Fibroblast of gingiva (primary cell): Measurements from ENCODE around the gene MMAA.
"Not testable (repeated sequence)": the region's sequence is repeated elsewhere in the genome, so short reads cannot be mapped to it uniquely, and the experiment has no call there.

Experiments used
- DNase-seq: peaks from one replicate; pipeline ENCODE4 v3.0.0-alpha.2; 2011; ENCODE audit warnings: low read depth

The MMAA gene

DNA sequence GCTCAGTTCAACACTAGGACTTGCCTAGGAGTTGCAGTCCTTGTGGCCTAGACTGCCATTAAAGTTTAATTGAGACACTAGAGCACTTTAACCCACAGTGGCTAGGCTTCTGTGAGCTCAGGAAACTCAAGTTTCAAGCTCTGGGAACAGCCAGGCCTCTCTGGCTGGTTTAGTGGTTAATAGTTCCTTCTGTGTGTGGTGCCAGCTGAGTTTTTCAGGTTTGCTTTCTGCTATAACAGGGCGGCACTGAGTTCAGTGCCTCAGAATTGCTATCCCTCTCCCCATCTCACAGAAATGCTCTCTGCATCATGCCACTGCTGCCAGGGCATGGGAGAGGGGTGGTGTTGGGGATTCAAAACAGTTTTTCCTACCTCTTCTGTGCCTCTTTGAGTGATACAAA, 15.9 kb downstream of the MMAA start:
- DNase-seq = no peak

DNA sequence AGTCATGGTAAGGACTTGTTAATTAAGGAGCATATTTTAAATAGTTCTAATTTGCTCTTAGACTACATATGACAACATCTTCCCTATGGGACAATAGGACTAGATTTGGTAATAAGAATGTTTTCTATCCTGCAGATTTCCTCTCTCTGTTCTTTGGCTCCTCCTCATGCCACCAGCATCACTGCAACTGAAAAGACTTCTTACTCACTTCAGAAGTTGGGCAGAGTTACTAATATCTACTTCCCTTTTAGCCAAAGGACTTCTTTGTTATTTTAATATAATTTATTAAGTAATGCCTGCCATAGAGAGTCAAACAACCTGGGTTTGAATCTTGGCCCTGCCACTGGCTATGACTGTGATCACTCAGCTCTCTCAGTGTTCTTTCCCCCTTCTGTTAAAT, 16.4 kb downstream of the MMAA start:
- DNase-seq = no peak

DNA sequence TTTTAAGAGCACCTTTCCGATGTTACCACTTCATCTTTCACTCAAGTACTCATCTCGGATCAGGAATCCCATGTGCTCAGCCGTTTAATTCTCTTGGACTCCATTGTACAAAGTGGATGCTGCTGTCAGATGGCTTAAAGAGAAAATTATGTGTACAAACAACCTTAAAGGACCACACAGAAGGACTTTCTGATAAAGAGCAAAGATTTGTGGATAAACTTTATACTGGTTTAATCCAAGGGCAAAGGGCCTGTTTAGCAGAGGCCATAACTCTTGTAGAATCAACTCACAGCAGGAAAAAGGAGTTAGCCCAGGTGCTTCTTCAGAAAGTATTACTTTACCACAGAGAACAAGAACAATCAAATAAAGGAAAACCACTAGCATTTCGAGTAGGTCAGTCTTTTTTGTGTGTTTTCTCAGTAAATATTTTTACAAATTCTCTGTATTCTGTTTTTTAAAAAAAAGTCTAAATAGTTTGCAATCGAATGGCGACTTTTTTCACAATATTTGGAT, 20.1 kb downstream of the MMAA start:
- DNase-seq = no peak

DNA sequence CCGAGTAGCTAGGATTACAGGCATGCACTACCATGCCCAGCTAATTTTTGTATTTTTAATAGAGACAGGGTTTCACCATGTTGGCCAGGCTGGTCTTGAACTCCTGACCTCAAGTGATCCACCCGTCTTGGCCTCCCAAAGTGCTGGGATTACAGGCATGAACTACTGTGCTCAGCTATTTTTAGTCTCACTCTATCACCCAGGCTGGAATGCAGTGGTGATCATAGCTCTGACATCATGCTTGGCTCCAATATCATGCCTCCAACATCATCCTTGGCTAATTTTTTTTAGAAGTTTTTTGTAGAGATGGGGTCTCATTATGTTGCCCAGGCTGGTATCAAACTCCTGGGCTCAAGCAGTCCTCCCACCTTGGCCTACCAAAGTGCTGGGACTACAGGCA, 21.1 kb downstream of the MMAA start:
- DNase-seq = peak; percentile 59

DNA sequence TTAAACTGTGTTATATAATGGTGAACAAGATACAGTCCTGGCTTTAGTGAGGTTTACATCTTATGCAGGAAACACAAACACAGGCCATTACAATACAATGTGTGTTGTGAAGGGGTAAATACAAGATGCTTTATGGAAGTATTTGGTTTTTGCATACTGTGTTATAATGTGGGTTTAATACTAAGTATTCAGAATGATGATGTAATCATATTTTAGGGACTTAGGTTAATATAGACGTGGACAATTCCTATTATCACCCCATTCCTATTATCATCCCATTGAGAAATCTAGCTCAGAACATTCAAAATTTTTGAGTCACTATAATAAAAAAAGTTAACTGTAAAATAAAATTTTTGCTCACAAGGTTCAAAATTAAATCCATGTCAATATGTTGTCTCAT, 24.1 kb downstream of the MMAA start:
- no peak for DNase-seq

DNA sequence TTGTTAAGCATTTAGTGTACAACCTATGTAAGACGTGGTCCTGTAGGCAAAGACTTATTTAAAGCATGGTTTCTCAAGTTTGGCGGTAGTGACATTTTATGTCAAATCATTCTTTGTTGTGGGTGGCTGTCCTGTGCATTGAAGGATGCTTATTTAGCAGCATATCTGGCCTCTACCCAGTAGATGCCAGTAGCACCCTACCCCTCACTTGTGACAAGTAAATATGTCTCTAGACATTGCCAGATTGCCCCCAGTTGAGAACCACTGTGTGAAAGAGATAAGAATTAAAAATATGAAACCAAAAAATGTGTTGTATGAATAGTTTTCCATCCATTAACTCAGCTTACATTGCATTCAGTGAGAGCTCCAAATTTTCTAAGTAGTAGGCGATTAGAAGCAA, 25.5 kb downstream of the MMAA start:
- DNase-seq = no peak

DNA sequence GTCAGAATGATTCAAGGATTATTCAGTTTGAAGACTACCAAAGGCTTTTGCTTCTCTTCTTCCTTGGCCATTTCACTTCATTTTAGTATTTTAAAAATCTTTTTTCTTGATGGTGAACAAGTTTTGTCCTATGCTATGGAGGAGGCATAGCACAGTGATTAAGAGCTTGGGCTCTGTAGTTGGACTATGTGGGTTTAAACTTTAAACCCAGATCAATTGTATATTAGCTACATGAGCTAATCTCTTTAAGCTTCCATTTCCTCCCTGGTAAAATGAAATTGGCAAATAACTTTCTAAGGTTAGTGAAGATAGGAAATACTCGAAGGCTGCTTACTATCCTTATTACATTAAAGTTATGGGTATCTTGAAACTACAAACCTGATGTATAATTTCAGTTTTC, 37.0 kb downstream of the MMAA start:
- DNase-seq = no peak

DNA sequence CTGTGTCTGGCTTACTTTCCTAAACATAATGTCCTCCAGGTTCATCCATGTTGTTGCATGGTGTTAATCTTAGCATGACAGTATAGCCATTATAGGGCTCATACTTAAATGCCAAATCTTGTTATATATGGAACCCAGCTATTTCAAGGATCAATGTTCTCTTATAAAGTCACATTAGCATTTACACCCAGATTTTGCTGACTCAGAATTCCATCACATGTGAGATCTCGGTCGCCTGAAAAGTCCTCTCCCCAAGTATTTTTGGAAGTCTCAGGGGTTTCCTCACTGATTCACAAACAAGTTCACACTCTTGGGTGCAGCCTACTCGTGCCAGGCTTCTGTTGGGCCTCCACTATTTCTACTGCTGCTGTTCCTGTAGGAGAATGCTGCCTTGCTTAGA, 40.9 kb downstream of the MMAA start:
- no peak for DNase-seq

DNA sequence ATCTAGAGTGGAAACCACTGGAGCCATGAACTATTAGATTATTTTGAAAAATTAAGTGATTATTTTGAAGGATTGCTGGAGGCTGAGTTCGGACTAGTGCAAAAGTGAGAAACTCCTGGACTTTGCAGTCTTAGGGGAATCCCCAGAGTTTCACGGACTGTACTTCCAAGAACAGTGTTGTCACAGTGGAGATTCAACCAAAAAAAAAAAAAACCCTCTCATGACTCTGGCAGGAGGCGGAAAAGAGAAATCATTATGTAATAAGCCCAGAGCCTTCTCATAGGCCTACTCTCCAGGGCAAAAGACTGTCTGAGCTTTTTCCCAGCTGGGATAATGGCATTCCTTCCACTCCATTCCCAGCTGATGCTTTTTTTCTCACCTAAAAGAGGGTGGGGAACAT, 44.0 kb downstream of the MMAA start:
- DNase-seq = no peak

DNA sequence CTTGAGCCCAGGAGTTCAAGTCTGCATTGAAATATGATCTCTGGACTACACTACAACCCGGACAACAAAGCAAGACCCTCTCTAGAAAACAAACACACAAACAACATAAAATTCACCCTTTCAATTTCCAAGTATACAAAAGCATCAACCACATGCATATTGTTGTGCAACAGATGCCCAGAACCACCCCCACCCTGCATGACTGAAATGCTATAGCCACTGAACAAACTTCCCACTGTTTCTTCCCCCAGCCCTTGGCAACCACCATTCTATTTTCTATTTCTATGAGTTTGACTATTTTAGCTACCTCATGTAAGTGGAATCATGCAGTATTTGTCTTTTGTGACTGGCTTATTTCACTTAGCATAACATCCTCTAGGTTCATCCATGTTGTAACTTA, 46.6 kb downstream of the MMAA start:
- DNase-seq = no peak

DNA sequence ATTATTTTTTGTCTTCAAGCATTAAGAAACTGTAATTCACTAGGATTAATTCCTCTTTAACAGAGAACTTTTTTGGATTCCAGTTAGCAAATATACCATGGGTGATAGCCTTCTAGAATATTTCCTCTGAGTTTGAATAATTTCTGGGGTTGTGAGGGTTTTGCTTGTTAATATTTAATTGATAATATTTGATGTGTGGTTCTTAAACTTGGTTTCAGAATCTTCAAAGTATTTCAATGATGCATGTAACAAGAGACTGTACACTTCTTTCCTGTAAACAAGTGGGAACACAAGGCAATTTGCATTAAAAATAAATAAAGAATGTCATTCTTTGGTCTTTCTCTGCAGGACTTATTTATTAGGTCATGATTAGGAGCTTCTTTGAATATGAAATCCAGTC, 51.2 kb downstream of the MMAA start:
- DNase-seq = no peak

DNA sequence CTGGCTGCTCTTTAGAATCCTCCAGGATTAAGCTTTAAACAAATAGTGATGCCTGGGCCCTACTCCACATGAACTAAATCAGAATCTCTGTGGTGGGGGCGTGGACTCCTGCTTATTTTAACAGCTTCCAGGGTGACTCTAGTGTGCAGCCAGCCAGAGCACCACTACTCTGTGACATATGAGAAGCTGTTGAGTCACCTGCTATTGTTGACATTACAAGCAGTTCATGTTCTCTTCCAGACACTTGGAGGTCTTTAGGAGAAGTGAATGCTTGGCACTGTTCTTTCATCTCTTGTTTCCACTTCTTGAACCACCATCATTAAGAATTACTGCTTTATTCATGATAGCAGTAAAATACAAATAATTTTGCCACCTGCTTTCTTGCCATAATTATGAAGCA, 60.3 kb downstream of the MMAA start:
- peak; percentile 88 for DNase-seq

DNA sequence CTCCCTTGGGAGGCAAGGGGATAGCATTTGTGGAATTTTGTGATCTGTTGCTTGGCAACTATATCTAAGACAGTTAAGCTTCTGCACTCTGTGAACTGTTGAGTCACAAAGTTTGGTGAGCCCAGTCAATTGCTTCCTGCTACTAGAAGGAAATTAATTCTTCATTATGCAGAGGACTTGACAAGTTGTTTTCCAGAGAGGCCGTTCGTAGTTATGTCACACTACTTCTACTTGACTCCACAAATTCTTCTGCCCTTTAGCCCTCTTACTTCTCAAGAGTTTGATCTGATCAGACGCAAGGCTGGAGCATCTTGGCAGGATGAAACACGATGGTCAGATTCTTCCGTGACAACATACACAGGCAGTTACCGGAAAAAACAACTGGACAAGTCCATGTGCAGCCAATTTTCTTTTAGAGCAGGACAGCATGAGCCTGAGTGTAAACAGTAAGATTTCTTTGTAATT, 60.8 kb downstream of the MMAA start, which contains the start of gene C4orf51:
C4orf51 (plus strand) TSS at position 156 of the 465 bp plus-strand sequence; CDS start at position 214, 58 bp downstream.
- peak; percentile 56 for DNase-seq

DNA sequence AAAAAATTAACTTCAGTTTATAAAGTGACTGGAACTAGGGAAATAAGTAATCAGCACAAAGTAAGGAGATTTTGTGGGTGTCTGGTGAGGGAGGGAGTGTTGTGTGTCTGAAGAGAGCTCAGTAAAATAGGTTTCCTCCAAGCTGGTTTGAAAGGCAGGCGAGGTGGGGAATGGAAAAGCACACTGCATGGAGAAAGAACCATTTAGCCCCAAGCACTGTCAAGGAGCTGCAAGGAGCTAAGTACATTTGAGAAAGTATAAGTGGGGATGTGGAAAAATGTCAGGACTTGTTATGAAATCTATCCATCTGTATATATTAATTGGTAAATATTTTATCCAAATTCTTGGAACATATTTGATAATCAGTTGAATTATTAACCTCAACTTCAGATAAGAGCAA, 61.7 kb downstream of the MMAA start:
- no peak for DNase-seq

DNA sequence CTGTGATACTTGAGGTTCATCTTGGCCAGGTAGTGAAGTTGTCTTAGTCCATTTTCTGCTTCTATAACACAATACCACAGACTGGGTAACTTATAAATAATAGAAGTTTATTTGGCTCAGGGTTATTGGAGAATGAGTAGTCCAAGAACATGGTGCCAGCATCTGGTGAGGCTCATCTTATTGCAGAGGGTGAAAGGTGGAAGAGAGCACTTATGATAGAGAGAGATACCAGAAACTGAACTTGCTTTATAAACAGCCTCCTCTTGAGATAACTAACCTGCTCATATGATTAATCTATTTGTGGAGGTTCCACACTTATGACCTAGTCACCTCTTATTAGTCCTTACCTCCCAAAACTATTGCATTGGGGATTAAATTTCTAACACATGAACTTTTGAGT, 62.3 kb downstream of the MMAA start:
- DNase-seq = peak; percentile 3

DNA sequence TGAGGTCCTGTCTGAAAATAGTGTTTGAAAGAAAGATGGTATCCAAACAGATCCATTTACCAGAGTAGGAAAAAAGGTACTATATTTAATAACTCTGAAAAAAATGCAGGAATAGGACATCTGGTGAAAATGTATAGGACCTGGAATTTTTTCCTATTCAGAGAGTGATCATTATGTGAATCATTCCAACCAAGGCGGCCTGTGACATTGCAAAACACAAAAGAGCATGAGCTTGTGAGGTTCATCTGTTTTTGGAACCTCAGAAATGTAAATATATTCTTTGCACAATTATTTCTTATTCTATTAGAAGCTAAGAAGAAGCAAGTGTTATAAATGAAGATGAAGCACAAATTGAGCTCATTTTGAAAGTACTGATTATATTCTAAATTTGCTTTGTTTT, 62.8 kb downstream of the MMAA start:
- peak; percentile 42 for DNase-seq

DNA sequence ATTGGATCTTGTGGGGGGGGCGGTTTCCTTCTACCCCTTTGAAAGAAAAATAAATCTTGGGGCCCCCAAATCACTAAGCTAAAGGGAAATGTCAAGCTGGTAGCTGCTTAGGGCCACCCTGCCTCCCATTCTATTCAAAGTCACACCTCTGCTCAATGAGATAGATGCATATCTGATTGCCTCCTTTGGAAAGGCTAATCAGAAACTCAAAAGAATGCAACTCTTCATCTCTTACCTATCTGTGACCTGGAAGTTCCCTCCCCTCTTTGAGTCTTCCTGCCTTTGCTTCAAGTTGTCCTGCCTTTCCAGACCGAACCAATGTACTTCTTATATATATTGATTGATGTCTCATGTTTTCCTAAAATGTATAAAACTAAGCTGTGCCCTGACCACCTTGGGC, 67.8 kb downstream of the MMAA start:
- DNase-seq = no peak

DNA sequence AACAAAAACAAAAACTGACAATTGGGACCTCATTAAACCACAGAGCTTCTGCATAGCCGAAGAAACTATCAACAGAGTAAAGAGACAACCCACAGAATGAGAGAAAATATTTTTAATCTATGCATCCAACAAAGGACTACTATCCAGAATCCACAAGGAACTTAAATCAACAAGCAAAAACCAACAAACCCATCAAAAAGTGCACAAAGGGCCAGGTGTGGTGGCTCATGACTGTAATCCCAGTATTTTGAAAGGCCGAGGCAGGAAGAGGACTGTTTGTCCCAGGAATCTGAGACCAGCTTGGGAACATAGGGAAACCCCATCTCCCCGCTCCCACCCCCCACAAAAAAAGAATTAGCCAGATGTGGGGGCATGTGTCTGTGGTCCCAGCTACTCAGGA, 71.4 kb downstream of the MMAA start:
- DNase-seq = no peak

DNA sequence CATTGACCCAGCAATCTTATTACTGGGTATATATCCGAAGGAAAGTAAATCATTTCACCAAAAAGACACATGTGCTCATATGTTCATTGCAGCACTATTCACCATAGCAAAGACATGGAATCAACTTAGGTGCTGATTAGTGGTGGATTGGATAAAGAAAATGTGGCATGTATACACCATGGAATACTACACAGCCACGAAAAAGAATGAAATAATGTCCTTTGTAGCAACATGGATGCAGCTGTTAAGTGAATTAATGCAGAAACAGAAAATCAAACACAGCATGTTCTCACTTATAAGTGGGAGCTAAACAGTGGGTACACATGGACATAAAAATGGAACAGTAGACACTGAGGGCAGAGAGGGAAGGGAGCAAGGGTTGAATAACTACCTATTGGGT, 72.2 kb downstream of the MMAA start:
- not testable (repeated sequence) for DNase-seq

DNA sequence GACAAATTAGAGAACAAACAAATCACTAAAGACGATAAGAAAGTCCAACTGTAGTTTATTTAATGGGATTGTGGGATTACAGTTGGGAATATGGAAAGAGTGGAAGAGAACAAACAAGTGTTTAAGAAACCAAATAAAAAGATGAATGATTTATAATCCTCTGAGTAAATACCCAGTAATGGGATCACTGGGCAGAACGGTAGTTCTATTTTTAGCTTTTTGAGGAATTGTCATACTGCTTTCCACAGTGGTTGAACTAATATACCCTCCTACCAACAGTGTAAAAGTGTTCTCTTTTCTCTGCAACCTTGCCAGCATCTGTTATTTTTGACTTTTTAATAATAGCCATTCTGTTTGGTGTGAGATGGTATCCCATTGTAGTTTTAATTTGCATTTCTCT, 75.7 kb downstream of the MMAA start:
- no peak for DNase-seq

DNA sequence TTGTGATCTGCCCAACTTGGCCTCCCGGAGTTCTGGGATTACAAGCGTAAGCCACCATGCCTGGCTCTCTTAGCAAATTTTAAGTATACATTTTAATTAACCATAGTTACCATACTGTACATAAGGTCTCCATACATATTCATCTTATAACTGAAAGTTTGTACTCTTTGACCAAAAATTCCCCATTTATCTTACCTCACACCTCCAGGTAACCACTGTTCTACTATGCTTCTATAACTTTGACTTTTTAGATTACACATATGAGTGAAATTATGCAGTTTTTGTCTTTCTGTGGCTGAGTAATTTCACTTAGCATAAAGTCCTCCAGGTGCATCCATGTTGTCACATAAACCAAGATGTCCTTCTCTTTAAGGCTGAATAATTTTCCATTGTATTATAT, 78.1 kb downstream of the MMAA start:
- DNase-seq = no peak

DNA sequence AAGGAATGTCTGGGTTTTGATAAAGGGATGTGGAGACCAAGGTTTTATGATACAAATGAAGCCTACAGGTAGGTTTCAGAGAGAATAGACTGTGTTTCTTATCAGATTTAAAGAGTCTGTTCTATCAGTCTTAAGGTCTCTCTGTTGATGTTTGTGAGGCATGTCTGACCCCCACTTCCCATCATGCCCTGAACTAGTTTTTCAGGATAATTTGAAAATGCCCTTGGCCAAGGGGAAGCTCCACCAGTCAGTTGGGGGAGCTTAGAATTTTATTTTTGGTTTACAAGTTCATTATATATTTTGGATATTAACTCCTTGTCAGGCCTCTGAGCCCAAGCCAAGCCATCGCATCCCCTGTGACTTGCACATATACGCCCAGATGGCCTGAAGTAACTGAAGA, 79.3 kb downstream of the MMAA start:
- DNase-seq = no peak

DNA sequence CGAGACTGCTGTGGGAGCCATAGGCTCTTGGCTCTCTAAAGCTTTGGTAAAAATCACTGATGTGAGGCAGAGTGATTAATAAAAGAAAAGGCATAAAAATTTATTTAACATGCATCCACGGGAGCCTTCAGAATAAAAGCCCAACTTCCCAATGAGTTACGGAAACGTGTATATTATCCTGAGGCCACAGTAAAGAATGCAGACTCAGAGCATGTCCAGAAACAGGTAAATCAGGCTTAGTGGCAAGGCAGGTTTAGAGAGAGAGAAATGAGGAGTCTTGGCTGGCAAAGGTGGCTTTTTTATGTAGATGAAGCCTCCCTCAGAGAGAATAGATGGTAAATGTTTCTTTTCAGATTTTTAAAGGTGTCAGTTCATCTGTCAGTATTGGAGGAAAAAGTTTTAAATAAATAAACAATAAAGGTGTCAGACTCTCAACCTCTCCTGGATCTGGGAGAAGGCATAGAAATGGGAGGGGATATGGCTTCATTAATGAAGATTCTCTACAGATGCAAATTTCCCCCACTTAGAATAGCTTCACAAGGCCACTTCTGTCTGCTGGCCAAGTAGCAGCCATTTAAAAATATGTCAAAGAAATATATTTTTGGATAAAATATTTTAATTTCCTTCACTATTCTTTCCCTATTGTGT, 84.8 kb downstream of the MMAA start:
- no peak for DNase-seq

DNA sequence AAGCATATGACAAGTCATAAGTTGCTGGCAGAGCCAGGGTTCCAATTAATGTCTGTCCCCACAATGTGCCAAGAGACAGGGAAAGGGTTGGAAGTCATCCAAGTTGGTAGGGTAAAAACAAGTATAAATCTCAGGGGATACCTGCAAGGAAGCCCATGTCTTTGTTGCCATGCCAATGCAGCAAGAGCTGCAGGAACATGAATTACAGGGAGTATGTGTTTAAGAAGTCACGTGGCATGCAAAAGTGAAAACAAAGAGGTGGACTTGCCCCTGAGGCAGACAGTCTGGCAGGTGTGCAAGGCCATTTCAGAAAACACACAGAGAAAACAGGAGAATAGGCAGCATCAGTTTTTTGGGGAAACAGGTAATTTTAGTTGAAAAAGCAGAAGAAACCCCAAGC, 90.2 kb downstream of the MMAA start:
- DNase-seq = no peak
